CD14-positive monocyte (primary cell): Measurements from ENCODE around the gene CNOT10. TPM values are rescaled to one million over a fixed set of nuclear protein-coding genes. Genes with fewer than 3 reads are reported as not detected.

Experiments used
- DNase-seq, 3 donors: peaks; one replicate each; pipeline ENCODE4 v3.0.0-alpha.2; 2011 to 2022
- H2AFZ ChIP-seq: 2 replicates; pipeline ENCODE4 v1.6.0; 2012; ENCODE audit warnings: mild to moderate bottlenecking, low read depth, low read length, inconsistent platforms; ENCODE audit not compliant: insufficient read depth, poor library complexity, severe bottlenecking
- H3K27ac ChIP-seq, 2 donors: 1 replicate in 1 of 2; 2 replicates in 1 of 2; pipeline ENCODE4 v1.5.1; 2012 to 2013; ENCODE audit warnings: low read length in 2 of 2, control low read depth in 1 of 2, inconsistent platforms in 1 of 2, low read depth in 1 of 2, mild to moderate bottlenecking in 1 of 2
- H3K27me3 ChIP-seq, 2 donors: one replicate each; pipeline versions ENCODE4 v1.6.0 to v1.6.1; 2011 to 2013; ENCODE audit warnings: low read length in 2 of 2; ENCODE audit not compliant: control insufficient read depth in 2 of 2, insufficient read depth in 2 of 2
- H3K36me3 ChIP-seq, 2 donors: replicated peaks in 1 of 2; 1 replicate in 1 of 2; 2 replicates in 1 of 2; pipeline versions ENCODE4 v1.5.1 to v1.6.1; 2012 to 2013; ENCODE audit warnings: low read length in 2 of 2, control low read depth in 1 of 2, inconsistent platforms in 1 of 2, mild to moderate bottlenecking in 1 of 2; ENCODE audit not compliant: insufficient read depth in 2 of 2, control insufficient read depth in 1 of 2
- H3K4me1 ChIP-seq, 2 donors: 1 replicate in 1 of 2; 2 replicates in 1 of 2; pipeline versions ENCODE4 v1.5.1 to v1.6.1; 2012 to 2013; ENCODE audit warnings: low read length in 2 of 2, control low read depth in 1 of 2, inconsistent platforms in 1 of 2, mild to moderate bottlenecking in 1 of 2, moderate library complexity in 1 of 2; ENCODE audit not compliant: insufficient read depth in 2 of 2, control insufficient read depth in 1 of 2
- H3K4me2 ChIP-seq: replicated peaks from 2 replicates; pipeline ENCODE3; 2012; ENCODE audit warnings: low read length, moderate library complexity, mild to moderate bottlenecking; ENCODE audit not compliant: poor library complexity, severe bottlenecking; ENCODE audit errors: extremely low read depth
- H3K4me3 ChIP-seq, 3 experiments: fragments of 200-600 bp in 1 of 3; sonication (generic) in 1 of 3; replicated peaks in 1 of 3; 1 replicate in 2 of 3; 2 replicates in 1 of 3; pipeline ENCODE4 v1.5.1; 2011 to 2013; ENCODE audit warnings: low read length in 3 of 3, mild to moderate bottlenecking in 3 of 3, control low read depth in 2 of 3, low read depth in 2 of 3, inconsistent platforms in 1 of 3, moderate library complexity in 1 of 3
- H3K79me2 ChIP-seq: 2 replicates; pipeline ENCODE4 v1.6.0; 2012; ENCODE audit warnings: mild to moderate bottlenecking, control low read depth, inconsistent platforms, low read length, moderate library complexity; ENCODE audit not compliant: insufficient read depth
- H3K9ac ChIP-seq: 2 replicates; pipeline ENCODE4 v1.6.0; 2017; ENCODE audit warnings: low read length, mild to moderate bottlenecking; ENCODE audit not compliant: insufficient read depth, poor library complexity, severe bottlenecking
- H3K9me3 ChIP-seq, 2 donors: replicated peaks in 1 of 2; 1 replicate in 1 of 2; 2 replicates in 1 of 2; pipeline versions ENCODE4 v1.5.1 to v1.6.1; 2012 to 2013; ENCODE audit warnings: low read length in 2 of 2, control low read depth in 1 of 2; ENCODE audit not compliant: control insufficient read depth in 1 of 2, insufficient read depth in 1 of 2
- H4K20me1 ChIP-seq: 2 replicates; pipeline ENCODE4 v1.6.0; 2012; ENCODE audit warnings: mild to moderate bottlenecking, low read length, control low read depth, moderate library complexity; ENCODE audit not compliant: insufficient read depth
- H3K27ac Mint-ChIP-seq, 7 donors: one replicate each; pipeline ENCODE4 v1.8.0; 2020; ENCODE audit warnings: mild to moderate bottlenecking in 7 of 7, mixed read lengths in 7 of 7, moderate library complexity in 6 of 7, inconsistent platforms in 2 of 7
- H3K27me3 Mint-ChIP-seq, 3 donors: one replicate each; pipeline ENCODE4 v1.8.0; 2021 to 2022; ENCODE audit warnings: low read depth in 3 of 3, mild to moderate bottlenecking in 3 of 3, mixed read lengths in 3 of 3, moderate library complexity in 3 of 3, inconsistent platforms in 1 of 3
- H3K36me3 Mint-ChIP-seq, 2 donors: one replicate each; pipeline ENCODE4 v1.8.0; 2020; ENCODE audit warnings: mixed read lengths in 2 of 2, inconsistent platforms in 1 of 2, mild to moderate bottlenecking in 1 of 2
- H3K4me1 Mint-ChIP-seq: one replicate; pipeline ENCODE4 v1.8.0; 2020; ENCODE audit warnings: mild to moderate bottlenecking, mixed read lengths
- H3K4me3 Mint-ChIP-seq, 2 donors: one replicate each; pipeline ENCODE4 v1.8.0; 2020; ENCODE audit warnings: mild to moderate bottlenecking in 2 of 2, mixed read lengths in 2 of 2, moderate library complexity in 1 of 2
- H3K9me3 Mint-ChIP-seq, 7 donors: one replicate each; pipeline ENCODE4 v1.8.0; 2020 to 2022; ENCODE audit warnings: mixed read lengths in 7 of 7, mild to moderate bottlenecking in 6 of 7, moderate library complexity in 6 of 7, inconsistent platforms in 2 of 7
- CTCF ChIP-seq: fragments of 200-600 bp; IDR thresholded peaks from one replicate; pipeline ENCODE4 v1.8.0; 2022; ENCODE audit warnings: antibody characterized with exemption, mild to moderate bottlenecking
- WGBS: methylation state at CpG from one replicate; pipeline ENCODE4 v1.1.5; 2013; ENCODE audit warnings: missing lambda C conversion rate; ENCODE audit not compliant: insufficient coverage; 5-methylcytosine and 5-hydroxymethylcytosine counted together
- intact Hi-C, 2 donors: fragments of 100-400 bp; cut with micrococcal nuclease; formaldehyde crosslinking; loops; one replicate each; pipeline versions ENCODE4 v1.15.0 to v1.15.1; 2023
- polyA plus RNA-seq, 3 donors: library from polyadenylated mRNA; depleted of rRNA in 1 of 3; unstranded in 2 of 3; stranded (reverse) in 1 of 3; fragments of 300-500 nt in 2 of 3; fragments of >200 nt in 1 of 3; fragmentation: Illumina TruSeq in 2 of 3; gene quantifications; 1 replicate in 2 of 3; 2 replicates in 1 of 3; pipeline ENCODE4 v1.2.3, GENCODE V29; 2012 to 2021

CNOT10 gene
- polyA plus RNA-seq, 3 donors: 17.9 to 21.5 (median 19.6) TPM

DNA sequence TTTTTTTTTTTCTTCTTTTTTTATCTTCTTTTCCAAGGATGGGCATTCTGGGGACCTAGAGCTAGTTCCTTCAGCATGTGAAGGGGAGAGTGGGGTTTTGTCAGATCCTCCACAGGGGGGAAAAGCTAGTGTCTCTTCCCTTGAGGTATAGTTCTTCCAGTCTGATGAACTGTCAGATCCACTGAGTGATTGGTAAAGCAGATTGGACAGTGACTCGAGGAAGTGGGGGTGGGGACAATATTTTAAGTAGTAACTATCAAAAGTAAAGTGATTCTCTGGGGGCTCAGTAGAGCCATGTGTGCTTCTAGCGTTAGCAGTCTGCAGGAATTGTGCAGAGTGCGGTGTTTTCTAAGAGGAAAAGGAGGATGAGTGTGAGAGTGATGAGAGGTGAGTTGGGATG lies 70.8 kb downstream of the CNOT10 start:
- no peaks in the 10 kb centered on the region for H4K20me1 ChIP-seq
- H3K4me3 Mint-ChIP-seq: no peak overlapping the region
- H3K79me2 ChIP-seq: no peaks in the 10 kb centered on the region
- 100% methylated on average over 2 of the region's 3 CpGs for WGBS
- no peaks in the 10 kb centered on the region for H3K27me3 ChIP-seq
- intact Hi-C loops: no loop called here
- no peaks in the 10 kb centered on the region for H3K9me3 ChIP-seq
- H3K4me1 ChIP-seq: peaks cover 35 to 49% of the 10 kb centered on the region in 2 donors
- TF ChIP-seq CTCF: no peak
- peak overlapping the region in 4 of 7 donors; percentile 2 to 72 (median 18) for H3K27ac Mint-ChIP-seq
- H3K4me2 ChIP-seq: no peak overlapping the region
- no peak overlapping the region for H3K4me3 ChIP-seq
- no peak overlapping the region for H3K9ac ChIP-seq
- H2AFZ ChIP-seq: no peak overlapping the region
- peaks cover 0 to 2% (median 0%) of the 10 kb centered on the region in 3 donors for H3K27me3 Mint-ChIP-seq
- H3K36me3 Mint-ChIP-seq: peaks cover 28 to 43% of the 10 kb centered on the region in 2 donors
- peaks cover 10 to 29% of the 10 kb centered on the region in 2 donors for H3K36me3 ChIP-seq
- peaks cover 0 to 2% (median 0%) of the 10 kb centered on the region in 7 donors for H3K9me3 Mint-ChIP-seq
- H3K4me1 Mint-ChIP-seq: peaks cover 46% of the 10 kb centered on the region
- DNase-seq: no peak
- H3K27ac ChIP-seq: no peak overlapping the region

- H3K79me2 ChIP-seq: no peaks in the 10 kb centered on the region
- peak overlapping the region in 1 of 2 donors; percentile 80 for H3K27ac ChIP-seq
- peaks cover 31 to 51% of the 10 kb centered on the region in 2 donors for H3K36me3 Mint-ChIP-seq
- peaks cover 39 to 52% of the 10 kb centered on the region in 2 donors for H3K4me1 ChIP-seq
- H3K36me3 ChIP-seq: peaks cover 9 to 22% of the 10 kb centered on the region in 2 donors
- H3K9ac ChIP-seq: peak overlapping the region; percentile 29
- H4K20me1 ChIP-seq: no peaks in the 10 kb centered on the region
- H3K9me3 ChIP-seq: no peaks in the 10 kb centered on the region
- H3K9me3 Mint-ChIP-seq: peaks cover 0 to 2% (median 0%) of the 10 kb centered on the region in 7 donors
- DNase-seq: peak in 1 of 3 donors; percentile 20
- WGBS: no CpG with 5 or more reads among the region's 2 CpGs
- no peak for TF ChIP-seq CTCF
- intact Hi-C loops: no loop called here
- no peak overlapping the region for H3K4me3 Mint-ChIP-seq
- H3K27ac Mint-ChIP-seq: peak overlapping the region; percentile 54 to 86 (median 78)
- peaks cover 50% of the 10 kb centered on the region for H3K4me1 Mint-ChIP-seq
- H3K4me3 ChIP-seq: no peak overlapping the region
- H3K27me3 ChIP-seq: no peaks in the 10 kb centered on the region
- H3K27me3 Mint-ChIP-seq: peaks cover 0 to 2% (median 0%) of the 10 kb centered on the region in 3 donors
- H3K4me2 ChIP-seq: peak overlapping the region; percentile 33
- peak overlapping the region; percentile 63 for H2AFZ ChIP-seq
Measured at GRCh38 chr3:32757618-32758374, 72.8 kb downstream of the CNOT10 start.
